DLD1 (cell line): ENCODE results near the gene C1QTNF8.

Experiments
- in situ Hi-C: cut with HindIII; loops from 2 replicates; pipeline ENCODE4 v1.10.0; 2017; ENCODE audit warnings: low sequenced_read_pairs

Gene C1QTNF8

DNA sequence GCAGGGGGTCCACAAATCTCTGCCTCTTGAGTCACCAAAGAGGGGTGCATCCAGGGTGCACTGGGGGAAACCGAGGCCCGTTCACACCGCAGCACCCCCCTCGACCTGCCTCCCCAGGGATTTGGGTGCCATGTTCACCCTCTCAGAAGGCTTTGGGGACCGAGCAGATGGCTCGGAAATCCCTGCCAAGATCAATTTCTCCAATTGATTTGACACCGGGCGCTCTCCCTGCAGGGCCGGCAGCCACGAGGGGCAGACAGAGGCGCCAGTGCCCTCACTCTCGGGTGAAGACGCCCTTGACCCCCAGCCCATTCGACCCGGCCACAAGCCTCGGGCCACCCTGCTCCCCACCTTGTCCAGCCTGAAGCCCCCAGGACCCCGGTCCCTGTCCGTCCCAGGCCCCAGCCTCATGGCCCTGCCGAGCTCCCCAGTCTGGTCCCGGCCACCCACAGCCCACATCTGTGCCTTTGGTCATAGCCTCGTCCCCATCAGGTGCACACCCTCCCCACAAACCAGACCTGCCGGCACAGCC is 14.2 kb downstream of the C1QTNF8 start:
- in situ Hi-C loops = no loop called here

DNA sequence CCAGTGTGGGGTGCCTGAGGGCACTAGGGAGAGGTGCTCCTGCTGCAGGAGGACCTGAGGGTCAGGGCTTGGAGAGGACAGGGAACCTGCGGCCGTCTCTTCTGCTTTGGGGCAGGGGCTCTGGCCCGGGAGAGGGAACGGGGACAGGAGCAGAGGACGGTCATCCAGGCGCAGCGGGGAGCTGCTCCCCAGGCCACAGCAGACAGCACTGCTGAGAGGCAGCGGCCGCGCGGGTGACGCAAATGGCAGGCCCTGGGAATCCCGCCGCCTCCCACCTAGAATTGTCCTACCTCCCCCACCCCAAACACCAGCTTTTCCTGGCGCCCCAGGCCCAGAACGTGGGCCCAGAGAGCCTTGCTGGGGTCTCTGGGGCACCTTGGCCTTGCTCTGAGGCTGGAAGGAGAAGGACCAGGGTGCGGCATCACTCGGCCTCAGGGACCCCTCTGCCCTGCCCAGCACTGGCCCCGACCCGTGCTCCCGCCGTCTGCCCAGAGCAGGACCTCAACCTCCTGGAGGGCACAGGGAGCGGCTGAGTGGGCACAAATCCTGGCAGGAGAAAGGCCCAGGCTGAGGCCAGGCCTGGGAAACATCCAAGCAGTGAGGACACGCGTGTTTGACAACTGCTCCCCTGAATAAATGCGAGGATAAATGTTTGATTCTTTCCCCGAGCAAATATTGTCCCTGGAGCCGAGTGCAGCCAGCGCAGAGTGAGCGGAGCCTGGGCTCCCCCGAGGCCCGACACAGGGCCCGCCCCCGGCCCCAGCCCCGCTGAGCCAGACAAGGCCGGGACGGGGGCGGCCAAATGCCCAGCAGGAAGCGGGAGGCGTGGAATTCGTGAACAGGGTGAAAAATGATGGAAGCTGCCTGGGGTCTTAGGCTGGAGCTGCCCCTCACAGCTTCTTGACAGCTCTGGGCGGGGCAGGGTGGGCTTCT is 15.0 kb downstream of the C1QTNF8 start:
- in situ Hi-C loops = no loop called here

DNA sequence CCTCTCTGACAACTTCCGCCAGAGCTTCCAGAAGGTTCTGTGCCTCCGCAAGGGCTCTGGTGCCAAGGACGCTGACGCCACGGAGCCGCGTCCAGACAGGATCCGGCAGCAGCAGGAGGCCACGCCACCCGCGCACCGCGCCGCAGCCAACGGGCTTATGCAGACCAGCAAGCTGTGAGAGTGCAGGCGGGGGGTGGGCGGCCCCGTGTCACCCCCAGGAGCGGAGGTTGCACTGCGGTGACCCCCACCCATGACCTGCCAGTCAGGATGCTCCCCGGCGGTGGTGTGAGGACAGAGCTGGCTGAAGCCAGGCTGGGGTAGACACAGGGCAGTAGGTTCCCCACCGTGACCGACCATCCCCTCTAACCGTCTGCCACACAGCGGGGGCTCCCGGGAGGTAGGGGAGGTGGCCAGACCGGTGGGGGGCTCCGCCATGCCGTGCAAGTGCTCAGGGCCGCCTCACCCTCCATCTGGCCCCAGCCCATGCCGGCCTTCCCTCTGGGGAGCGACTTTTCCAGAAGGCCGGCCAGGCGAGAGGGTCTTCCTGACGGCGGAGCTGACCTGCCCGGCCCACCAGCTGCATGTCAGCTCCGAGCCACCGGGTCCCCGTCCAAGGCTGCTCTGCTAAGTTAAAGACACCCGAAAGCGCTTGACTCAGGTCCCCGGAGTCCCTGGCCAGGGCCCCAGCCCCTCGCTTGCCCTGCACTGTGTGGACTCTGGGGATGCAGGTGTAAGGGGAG is 16.1 kb downstream of the C1QTNF8 start:
- in situ Hi-C loops = no loop called here

DNA sequence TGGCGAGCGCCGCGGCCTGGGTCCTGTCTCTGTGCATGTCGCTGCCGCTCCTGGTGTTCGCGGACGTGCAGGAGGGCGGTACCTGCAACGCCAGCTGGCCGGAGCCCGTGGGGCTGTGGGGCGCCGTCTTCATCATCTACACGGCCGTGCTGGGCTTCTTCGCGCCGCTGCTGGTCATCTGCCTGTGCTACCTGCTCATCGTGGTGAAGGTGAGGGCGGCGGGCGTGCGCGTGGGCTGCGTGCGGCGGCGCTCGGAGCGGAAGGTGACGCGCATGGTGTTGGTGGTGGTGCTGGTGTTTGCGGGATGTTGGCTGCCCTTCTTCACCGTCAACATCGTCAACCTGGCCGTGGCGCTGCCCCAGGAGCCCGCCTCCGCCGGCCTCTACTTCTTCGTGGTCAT is 16.7 kb downstream of the C1QTNF8 start:
- in situ Hi-C loops = no loop called here

DNA sequence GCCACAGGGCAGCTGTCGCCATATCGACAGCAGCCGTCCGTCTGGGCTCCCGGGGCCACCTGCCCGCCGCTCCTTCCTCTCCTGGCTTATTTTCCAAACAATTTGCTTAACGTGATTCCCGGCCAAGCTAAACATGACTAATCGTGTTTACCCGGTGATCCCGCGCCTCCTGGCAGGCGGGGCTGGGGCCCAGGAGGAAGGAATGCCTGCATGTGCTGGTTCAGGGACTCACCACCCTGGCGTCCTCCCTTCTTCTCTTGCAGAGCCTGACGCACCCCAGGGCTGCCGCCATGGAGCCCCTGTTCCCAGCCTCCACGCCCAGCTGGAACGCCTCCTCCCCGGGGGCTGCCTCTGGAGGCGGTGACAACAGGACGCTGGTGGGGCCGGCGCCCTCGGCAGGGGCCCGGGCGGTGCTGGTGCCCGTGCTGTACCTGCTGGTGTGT is 17.4 kb downstream of the C1QTNF8 start:
- in situ Hi-C loops = no loop called here

DNA sequence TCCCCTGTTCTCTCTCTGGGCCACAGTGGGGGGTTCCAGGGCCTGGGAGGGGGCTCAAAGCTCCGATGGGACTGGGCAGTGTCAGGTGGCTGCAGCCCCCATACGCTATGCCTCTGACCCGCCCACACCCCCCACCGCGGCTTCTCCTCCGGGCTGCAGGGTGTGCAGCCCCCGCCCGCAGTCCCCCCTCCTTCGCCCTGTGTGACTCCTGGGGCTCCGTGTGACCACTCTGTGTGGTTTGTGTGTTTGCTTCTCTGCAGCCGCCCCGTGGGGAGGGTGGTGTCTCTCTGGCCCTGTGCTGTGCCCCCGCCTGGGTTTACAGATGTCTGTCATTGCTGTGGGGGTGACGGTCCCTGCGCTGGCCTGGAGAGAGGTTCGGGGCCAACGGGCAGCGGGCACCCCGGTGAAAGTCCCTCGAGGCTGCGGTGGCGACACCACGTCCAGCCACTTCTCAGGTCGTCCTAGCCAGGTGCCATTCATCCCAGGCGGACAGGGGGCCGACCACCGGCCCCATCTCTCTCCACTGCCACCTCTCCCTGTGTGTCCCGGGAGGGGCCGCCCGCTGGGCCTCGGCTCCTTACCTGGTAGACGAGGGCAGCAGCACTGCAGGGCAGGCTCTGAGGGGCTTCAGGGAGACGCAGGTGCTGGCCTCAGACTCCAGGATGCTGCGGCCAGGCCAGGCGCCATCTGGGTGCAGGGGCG is 18.0 kb downstream of the C1QTNF8 start:
- in situ Hi-C loops = no loop called here

DNA sequence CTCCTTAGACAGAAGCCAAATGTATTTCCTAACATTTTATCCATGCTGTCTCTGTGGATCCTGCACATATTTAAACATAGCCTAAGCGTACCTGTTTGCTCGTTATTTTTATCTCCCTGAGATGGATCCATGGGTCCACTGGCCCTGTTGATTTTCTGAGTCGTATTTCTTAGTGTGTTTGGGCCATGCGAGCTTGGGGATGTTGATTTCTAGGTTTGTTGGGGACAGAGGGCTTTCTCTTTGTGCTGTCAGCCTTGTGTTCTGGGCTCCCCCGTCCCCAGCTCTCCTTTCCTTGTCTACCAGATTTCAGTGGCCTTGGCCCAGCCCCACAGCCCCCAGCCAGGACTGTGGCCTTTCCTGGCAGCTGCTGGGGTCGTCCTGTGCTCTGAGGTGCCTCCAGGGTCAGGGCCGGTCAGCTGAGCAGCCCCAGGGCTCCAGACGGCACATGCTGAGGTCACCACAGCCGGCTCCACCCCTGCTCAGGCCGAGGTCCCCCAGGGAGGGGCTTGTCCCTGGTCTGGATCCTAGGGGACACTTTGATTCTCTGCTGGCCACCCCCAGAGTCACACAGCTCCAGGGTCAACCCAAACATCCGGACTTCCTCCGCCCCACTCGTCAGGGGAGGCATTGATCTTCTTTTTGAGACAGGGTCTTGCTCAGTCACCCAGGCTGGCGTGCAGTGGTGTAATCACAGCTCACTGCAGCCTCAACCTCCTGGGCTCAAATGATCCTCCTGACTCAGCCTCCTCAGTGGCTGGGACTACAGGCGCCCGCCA is 19.1 kb downstream of the C1QTNF8 start:
- in situ Hi-C loops = no loop called here

DNA sequence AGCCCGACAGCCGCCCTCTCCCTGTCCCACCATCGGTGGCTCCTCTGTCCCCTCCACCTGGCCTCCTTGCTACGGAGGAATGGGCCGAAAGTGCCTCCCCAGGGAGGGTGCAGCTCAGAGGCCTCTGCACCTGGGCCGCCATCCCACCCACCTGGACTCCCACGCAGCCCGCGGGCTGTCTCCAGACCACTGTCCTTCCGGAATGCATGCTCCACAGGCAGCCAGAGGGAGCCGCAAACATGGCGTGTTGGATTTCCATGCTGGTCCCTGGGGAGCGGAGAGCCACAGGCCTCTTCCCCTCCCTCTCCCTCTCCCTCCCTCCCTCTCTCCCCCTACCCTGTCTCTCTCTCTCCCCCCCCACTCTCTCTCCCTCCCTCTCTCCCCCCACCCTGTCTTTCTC is 20.5 kb downstream of the C1QTNF8 start:
- in situ Hi-C loops = no loop called here

DNA sequence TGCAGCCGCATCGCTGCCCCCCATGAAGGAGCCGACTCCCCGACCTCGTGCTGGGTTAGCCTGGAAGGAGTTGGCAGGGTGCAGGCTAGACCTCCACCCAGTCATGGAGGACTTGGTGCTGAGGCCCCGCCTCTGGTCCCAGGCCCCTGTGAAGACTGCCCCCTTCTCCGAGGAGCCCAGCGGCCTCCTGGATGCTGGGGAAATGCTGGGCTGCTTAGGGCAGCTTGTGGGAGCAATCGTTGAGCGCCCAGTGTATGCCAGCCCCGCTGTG is 21.7 kb downstream of the C1QTNF8 start:
- in situ Hi-C loops = no loop called here

DNA sequence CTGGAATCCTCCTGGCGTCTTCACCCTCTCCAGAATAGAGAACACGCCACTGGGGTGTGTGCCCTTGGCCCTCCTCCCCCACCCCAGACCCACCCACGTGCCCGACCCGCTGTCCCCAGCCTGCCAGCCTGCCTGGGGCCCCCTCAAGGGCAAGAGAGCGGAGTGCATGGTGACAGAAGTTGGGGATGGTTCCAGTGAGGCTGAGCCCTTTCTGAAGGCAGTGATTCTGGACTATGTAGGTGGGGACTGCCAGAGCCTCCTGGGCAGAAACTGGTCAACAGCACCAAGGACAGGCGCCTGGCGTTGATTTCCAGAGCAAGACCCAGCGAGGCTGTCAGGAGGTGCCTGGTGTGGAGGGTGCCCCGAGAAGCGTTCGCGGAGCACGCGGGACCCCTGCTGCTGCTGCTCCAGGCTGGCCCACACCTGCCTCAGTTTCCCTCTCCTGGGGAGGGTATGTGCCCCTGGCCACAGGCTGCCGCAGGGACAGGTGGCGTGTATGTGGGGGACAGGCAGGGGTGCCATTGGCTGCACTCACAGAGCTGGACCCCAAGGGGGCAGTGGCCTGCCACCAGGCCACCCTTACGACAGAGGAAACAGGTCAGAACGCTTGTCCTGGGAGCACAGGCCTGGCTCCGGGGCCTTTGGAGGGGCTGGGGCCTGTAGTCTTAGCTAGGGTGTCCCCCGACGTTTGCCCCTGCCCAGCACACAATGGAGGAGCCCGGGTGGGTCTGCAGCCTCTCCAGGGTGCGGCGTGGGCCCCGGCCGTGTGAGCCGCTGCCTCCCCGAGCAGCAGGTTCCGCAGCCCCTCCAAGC is 22.3 kb downstream of the C1QTNF8 start:
- in situ Hi-C loops = no loop called here

DNA sequence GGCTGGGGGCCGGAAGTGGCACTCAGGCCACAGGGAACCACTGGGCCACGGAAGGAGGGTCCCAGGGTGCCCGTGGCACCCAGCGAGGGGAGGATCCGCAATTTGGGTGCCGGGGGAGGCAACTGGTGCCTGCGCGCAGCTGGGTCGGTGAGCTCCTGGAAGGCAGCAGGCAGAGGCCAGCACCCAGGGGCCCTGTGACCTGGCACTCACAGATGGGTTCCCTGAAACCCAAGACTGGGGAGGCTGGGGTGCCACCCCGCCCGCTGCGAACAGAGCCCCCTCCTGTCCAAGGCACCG is 22.8 kb downstream of the C1QTNF8 start:
- in situ Hi-C loops = no loop called here

DNA sequence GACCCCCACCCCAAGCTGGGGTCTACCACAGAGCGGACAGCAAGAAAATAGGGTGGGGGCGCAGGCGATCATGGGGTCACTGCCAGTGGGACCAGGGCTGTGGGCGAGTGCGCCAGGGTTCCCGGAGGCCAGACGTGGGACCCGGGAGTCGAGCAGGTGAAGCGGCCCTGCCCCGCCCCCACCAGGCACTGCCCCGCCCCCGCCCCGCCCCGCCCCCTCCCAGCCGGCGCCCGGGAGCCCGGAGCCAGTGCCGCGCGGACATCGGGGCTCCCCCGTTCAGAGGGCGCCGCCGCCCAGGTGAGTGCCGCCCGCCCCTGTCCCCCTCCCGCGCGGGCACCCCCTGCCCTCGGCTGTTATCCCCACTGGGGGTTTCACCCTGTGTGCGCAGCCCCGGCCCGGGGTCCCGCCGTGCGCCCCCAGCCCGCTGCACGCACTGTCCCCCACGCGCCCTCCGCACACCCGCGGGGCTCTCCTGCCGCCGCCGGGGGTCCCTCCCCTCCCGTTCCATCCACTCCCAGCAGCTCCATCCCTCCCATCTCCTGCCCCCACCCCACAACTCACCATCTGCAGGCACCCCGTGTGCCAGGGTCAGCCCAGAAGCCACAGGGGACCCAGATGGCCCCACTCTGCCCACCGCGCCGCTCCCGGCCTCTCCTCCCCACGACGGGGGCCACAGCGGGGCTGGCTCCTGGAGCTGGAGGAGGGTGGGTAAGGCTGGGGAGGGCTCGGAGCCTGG is 23.4 kb downstream of the C1QTNF8 start, which contains the start of gene SSTR5:
Gene SSTR5 (plus strand): TSS at position 222 of the 736 bp plus-strand sequence. CDS start 6,122 bp downstream, outside the sequence.
- in situ Hi-C loops = no loop called here

DNA sequence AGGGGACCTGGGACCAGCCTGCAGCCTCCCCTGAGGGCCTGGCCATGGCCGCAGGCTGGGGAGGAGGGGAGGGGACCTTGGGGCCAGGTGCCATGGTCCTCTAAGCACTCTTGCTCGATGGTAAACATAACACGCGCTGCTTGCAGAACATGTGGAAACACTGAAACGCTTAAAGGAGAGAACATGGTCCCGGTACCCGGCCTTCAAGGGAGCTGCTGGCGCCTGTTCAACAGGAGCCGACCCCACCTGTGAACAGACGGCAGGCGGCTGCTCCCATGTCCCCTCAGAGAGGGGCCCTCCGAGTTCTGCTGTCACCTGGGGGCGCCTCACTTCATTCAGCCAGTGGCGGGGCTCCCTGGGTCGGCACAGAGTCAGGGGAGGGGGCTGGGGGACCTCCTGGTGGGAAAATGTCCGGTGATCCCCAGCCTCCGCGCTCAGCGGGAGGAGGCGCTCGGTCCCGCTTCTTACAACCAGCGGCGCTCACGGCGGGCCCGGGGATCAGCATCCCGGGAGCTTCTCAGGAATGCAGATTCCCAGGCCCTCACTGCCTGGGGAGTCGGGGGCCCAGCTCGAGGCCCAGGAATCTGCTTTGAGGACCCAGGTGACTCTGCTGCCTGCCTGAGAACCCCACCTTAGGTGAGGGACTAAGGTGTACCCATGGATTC is 24.4 kb downstream of the C1QTNF8 start:
- in situ Hi-C loops = no loop called here

DNA sequence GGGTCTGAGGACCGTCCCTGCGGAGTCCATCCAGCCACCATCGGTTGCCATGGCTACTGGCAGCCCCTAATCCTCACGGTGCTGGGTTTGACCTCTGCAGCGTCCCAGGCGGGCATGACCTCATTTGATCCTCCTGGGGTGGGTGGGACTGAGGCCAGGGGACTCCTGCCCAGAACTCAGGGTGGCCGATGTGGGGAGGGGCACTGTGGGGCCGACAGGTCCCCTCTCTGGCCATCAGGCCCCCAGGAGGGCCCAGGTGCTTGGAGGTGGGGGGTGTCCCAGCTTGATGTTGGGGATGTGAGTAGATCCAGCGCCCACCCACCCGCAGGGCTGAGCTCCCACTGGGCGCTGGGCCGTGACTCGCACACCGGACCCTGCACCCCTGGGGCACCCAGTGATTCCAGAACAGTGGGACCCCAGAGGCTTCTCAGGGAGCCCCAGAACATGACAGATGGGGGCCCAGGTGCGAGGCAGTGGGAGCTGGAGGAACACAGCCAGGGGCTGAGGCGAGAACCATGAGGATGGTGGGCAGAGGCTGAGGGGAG is 25.1 kb downstream of the C1QTNF8 start:
- in situ Hi-C loops = no loop called here

DNA sequence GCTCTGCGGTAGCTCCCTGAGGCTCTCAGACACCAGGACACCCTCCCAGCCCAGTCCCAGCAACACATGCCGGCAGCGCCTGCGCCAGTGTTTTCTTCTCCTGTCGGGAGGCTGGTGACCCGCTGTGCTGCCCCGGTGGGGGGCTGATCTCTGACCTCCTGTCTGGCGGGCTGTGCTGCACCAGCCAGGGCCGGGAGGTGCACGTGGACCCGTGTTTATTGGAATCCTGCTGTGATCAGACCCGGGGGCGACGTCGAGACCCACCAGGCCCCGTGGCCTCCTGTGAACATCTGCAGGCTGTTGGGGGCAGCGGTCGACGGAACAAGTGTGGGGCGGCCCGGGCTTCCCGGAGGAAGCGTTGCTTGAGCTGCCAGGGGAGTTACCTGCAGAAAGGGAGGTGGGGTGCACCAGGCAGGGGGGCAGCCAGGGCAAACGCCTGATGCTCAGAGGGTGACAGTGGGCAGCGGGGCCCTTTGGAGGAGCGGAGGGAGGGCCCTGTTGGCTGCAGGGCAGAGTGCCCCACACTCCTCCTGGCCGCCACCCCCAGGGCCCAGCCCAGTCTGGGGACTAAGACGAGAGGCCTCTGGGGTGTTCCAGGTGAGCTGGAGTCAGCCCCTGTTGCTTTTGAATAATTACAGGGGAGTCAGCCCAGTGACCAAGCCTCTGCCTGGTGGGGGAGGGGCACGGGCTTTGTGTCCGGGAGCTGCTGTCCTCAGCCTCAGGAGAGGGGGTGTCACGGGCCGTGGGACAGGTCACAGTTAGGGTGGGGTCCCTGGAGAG is 25.8 kb downstream of the C1QTNF8 start:
- in situ Hi-C loops = no loop called here

DNA sequence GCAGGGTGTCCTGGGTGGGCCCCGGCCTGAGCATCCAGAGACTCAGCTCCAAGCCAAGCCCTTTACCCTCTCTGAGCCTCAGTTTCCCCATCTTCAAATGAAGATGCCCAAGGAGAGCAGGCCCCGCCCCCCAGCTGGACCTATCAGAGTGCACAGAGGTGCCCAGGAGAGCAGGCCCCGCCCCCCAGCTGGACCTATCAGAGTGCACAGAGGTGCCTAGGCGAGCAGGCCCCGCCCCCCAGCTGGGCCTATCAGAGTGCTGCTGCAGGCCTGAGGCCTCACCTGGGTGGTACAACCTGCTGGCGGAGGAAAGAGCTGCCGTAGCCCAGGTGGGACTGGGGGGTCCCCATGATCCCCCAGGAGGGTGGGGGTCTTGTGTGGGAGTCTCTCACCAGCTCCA is 26.9 kb downstream of the C1QTNF8 start:
- in situ Hi-C loops = no loop called here

DNA sequence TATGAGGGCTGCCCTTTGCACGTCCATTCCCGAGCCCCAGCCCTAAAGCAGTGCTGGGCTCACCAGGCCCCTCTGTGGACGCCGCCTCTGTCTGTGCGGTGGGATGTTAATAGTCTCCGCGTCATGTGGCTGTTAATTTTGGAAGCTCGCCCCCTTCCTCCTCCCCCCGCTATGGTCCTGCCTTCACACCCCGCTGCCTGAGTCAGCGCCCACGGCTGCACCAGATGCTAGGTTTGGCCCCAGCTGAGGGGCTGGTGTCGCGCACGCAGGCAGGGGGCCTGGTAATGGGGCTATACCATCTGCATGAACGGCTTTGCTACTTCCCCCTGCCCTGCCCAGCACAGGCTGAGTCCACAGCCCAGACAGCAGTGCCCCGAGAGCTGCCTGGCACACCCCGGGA is 27.6 kb downstream of the C1QTNF8 start:
- in situ Hi-C loops = no loop called here

DNA sequence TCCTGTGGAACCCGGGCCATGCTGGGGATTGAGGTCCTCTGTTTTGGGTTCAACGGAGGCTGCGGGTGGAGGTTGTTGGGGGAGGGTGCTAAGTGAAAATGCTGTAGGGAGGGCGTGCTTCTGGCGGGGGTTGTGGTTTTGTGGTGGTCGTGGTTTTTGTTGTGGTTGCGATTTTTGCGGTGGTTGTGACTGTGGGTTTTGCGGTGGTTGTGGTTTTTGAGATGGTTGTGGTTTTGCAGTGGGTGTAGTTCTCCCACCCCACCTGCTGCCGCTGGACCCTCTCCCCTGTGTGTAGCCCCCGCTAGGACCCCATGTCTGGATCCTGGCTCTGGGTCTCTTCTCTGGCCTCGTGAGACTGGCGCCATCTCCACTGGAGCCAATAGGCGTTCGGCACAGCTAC is 28.4 kb downstream of the C1QTNF8 start:
- in situ Hi-C loops = no loop called here
